Measurements from ENCODE around the gene JTB. TPM values are rescaled to one million over a fixed set of nuclear protein-coding genes. Genes with fewer than 3 reads are reported as not detected.
"Not testable (repeated sequence)": the region's sequence is repeated elsewhere in the genome, so short reads cannot be mapped to it uniquely, and the experiment has no call there.

Gene JTB
- total RNA-seq, 1 experiment from 2014 or later: 134 TPM

GRCh38 chr1:154019269-154019668, 41.8 kb upstream of the JTB start:
- intact Hi-C loops (cut with micrococcal nuclease; ENCODE audit: unreplicated experiment): no loop called here
- H3K36me3 ChIP-seq (ENCODE audit: control insufficient read depth, insufficient read depth, low read length): no peaks in the 10 kb centered on the region
- no peaks in the 10 kb centered on the region for H3K4me1 ChIP-seq (ENCODE audit: control insufficient read depth, insufficient read depth, low read length)
- H3K4me3 ChIP-seq (ENCODE audit: low read depth in 2 of 2, low read length in 2 of 2): no peak overlapping the region
- no peak for DNase-seq (ENCODE audit: low read depth, low spot score)
- in situ Hi-C loops (cut with HindIII; ENCODE audit: low pct_unique_long_range_greater_than_20kb, low sequenced_read_pairs): no loop called here
- POLR2A ChIA-PET: interaction anchor here (0.7 kb wide), 1 partner anchor 29 kb away, joined by 3 read pairs; the partner anchor contains the start of gene RPS27
- BruUV-seq (replicated peaks): no TSS peak
- CTCF ChIA-PET: interaction anchor here (0.6 kb wide), 1 partner anchor 10 kb away, joined by 14 read pairs; no protein-coding TSS in a partner anchor
- no peak overlapping the region for H3K27ac ChIP-seq (ENCODE audit: low read length)
- TF ChIP-seq POLR2AphosphoS5 (IDR thresholded peaks at IDR 0.05; ENCODE audit: low read depth, low read length) (no peak), TCF7L2 (IDR thresholded peaks at IDR 0.05; ENCODE audit: low read depth, low read length) (no peak), CTCF (IDR thresholded peaks at IDR 0.05) (no peak), SIN3A (IDR thresholded peaks at IDR 0.05; ENCODE audit: borderline replicate concordance, insufficient read depth, low read depth, low read length) (no peak)
- TF ChIP-seq, protein P1, sequence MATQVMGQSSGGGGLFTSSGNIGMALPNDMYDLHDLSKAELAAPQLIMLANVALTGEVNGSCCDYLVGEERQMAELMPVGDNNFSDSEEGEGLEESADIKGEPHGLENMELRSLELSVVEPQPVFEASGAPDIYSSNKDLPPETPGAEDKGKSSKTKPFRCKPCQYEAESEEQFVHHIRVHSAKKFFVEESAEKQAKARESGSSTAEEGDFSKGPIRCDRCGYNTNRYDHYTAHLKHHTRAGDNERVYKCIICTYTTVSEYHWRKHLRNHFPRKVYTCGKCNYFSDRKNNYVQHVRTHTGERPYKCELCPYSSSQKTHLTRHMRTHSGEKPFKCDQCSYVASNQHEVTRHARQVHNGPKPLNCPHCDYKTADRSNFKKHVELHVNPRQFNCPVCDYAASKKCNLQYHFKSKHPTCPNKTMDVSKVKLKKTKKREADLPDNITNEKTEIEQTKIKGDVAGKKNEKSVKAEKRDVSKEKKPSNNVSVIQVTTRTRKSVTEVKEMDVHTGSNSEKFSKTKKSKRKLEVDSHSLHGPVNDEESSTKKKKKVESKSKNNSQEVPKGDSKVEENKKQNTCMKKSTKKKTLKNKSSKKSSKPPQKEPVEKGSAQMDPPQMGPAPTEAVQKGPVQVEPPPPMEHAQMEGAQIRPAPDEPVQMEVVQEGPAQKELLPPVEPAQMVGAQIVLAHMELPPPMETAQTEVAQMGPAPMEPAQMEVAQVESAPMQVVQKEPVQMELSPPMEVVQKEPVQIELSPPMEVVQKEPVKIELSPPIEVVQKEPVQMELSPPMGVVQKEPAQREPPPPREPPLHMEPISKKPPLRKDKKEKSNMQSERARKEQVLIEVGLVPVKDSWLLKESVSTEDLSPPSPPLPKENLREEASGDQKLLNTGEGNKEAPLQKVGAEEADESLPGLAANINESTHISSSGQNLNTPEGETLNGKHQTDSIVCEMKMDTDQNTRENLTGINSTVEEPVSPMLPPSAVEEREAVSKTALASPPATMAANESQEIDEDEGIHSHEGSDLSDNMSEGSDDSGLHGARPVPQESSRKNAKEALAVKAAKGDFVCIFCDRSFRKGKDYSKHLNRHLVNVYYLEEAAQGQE (IDR thresholded peaks at IDR 0.05; ENCODE audit: insufficient read depth in 1 of 2, low read depth in 2 of 2, low read length in 1 of 2): no peak
- ATAC-seq: no peak
- no peaks in the 10 kb centered on the region for H3K27me3 ChIP-seq (ENCODE audit: control insufficient read depth, insufficient read depth, low read length)
- H3K9me3 ChIP-seq (ENCODE audit: control insufficient read depth, insufficient read depth, low read depth, low read length): no peaks in the 10 kb centered on the region

DNA sequence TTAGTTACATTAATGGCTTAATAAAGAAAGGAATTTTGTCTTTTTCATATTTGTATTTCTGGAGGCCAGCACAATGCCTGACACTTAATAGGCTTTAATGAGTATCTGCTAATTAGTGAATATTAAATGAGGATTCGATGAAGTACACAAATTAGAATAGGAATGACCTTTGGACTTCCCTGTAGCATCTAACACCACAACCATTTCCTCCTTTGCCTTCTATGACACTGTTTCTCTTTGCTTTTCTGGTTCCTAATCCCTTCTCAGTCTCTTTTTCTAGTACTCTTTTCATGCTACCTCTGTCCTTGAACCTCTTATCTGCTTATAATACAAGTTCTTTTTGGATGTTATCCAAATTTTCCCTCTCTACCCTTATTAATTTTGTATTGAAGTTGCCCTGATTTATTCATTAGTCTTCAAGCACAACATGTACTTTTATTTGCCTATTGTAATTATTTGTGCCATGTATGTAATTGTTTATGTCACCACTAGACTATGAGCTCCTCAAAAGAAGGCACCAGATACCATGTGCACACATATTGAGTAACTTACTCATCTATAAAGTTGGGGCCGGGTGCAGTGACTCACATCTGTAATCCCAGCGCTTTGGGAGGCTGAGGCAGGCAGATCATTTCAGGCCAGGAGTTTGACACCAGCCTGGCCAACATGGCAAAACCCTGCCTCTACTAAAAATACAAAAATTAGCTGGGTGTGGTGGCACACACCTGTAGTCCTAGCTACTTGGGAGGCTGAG, 36.9 kb upstream of the JTB start:
- no peak for ATAC-seq
- TF ChIP-seq CTCF (IDR thresholded peaks at IDR 0.05): no peak
- no peak for TF ChIP-seq POLR2AphosphoS5 (IDR thresholded peaks at IDR 0.05; ENCODE audit: low read depth, low read length)
- TF ChIP-seq, protein P1 (IDR thresholded peaks at IDR 0.05; ENCODE audit: insufficient read depth in 1 of 2, low read depth in 2 of 2, low read length in 1 of 2): no peak
- TF ChIP-seq TCF7L2 (IDR thresholded peaks at IDR 0.05; ENCODE audit: low read depth, low read length): no peak
- no peak for TF ChIP-seq SIN3A (IDR thresholded peaks at IDR 0.05; ENCODE audit: borderline replicate concordance, insufficient read depth, low read depth, low read length)
- no peak overlapping the region for H3K27ac ChIP-seq (ENCODE audit: low read length)
- no TSS peak for BruUV-seq (replicated peaks)
- intact Hi-C loops (cut with micrococcal nuclease; ENCODE audit: unreplicated experiment) (no loop called here), in situ Hi-C loops (cut with HindIII; ENCODE audit: low pct_unique_long_range_greater_than_20kb, low sequenced_read_pairs) (no loop called here)
- ChIA-PET POLR2A (no interaction called here), CTCF (no interaction called here)
- no peaks in the 10 kb centered on the region for H3K27me3 ChIP-seq (ENCODE audit: control insufficient read depth, insufficient read depth, low read length)
- no peak for DNase-seq (ENCODE audit: low read depth, low spot score)
- no peaks in the 10 kb centered on the region for H3K36me3 ChIP-seq (ENCODE audit: control insufficient read depth, insufficient read depth, low read length)
- H3K4me1 ChIP-seq (ENCODE audit: control insufficient read depth, insufficient read depth, low read length): no peaks in the 10 kb centered on the region
- H3K4me3 ChIP-seq (ENCODE audit: low read depth in 2 of 2, low read length in 2 of 2): no peak overlapping the region
- H3K9me3 ChIP-seq (ENCODE audit: control insufficient read depth, insufficient read depth, low read depth, low read length): no peaks in the 10 kb centered on the region

DNA sequence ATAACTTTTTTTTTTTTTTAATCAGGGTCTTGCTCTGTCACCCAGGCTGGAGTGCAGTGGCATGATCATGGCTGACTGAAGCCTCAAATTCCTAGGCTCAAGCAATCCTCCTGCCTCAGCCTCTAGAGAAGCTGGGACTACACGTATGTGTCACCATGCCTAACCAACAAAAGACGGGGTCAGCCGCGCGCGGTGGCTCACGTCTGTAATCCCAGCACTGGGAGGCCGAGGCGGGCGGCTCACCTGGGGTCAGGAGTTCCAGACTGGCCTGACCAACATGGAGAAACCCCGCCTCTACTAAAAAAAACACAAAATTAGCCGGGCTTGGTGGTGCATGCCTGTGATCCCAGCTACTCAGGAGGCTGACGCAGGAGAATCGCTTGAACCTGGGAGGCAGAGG, 35.1 kb upstream of the JTB start:
- CTCF ChIA-PET; intact Hi-C loops (cut with micrococcal nuclease; ENCODE audit: unreplicated experiment): not testable (repeated sequence)

More for the DNA sequence above, 35.1 kb upstream of the JTB start:
- H3K27ac ChIP-seq (ENCODE audit: low read length); in situ Hi-C loops (cut with HindIII; ENCODE audit: low pct_unique_long_range_greater_than_20kb, low sequenced_read_pairs); ATAC-seq; DNase-seq (ENCODE audit: low read depth, low spot score); BruUV-seq (replicated peaks); H3K27me3 ChIP-seq (ENCODE audit: control insufficient read depth, insufficient read depth, low read length); H3K4me1 ChIP-seq (ENCODE audit: control insufficient read depth, insufficient read depth, low read length); H3K36me3 ChIP-seq (ENCODE audit: control insufficient read depth, insufficient read depth, low read length); POLR2A ChIA-PET; H3K4me3 ChIP-seq (ENCODE audit: low read depth in 2 of 2, low read length in 2 of 2); H3K9me3 ChIP-seq (ENCODE audit: control insufficient read depth, insufficient read depth, low read depth, low read length): not testable (repeated sequence)
